IMR-90 (cell line): ENCODE data around the gene EGLN3. TPM values are rescaled to one million over a fixed set of nuclear protein-coding genes. Genes with fewer than 3 reads are reported as not detected.

Experiments used
- ATAC-seq: fragments of 200-7000 bp; cut with Tn5 transposase; 2 replicates; pipeline ENCODE4 v1.9.1; 2020; ENCODE audit warnings: low read depth, mild to moderate bottlenecking, moderate library complexity
- BruUV-seq: library from RNA; stranded (reverse); fragments of 400-500 nt; replicated peaks from 2 replicates; lab custom pipeline; 2021; lab: Mats Ljungman, UMichigan
- CTCF ChIA-PET: fragments of 300-600 bp; formaldehyde crosslinking; extraction: SDS; loops from one replicate; lab custom pipeline; 2021; ENCODE audit warnings: antibody characterized with exemption; lab: Yijun Ruan, JAX
- POLR2A ChIA-PET: fragments of 300-600 bp; sonication (Branson Sonifier 250); formaldehyde crosslinking; loops from one replicate; lab custom pipeline; 2022; ENCODE audit warnings: antibody characterized with exemption; ENCODE audit not compliant: unreplicated experiment; lab: Charles Lee
- DNase-seq: peaks from one replicate; pipeline ENCODE4 v3.0.0; 2013
- H2AFZ ChIP-seq: replicated peaks from 2 replicates; pipeline ENCODE3; 2013; ENCODE audit warnings: low read length, mild to moderate bottlenecking; ENCODE audit not compliant: poor library complexity
- H2AK5ac ChIP-seq: 2 replicates; pipeline ENCODE4 v1.6.1; 2013; ENCODE audit warnings: low read depth, low read length, inconsistent platforms
- H2AK9ac ChIP-seq: replicated peaks from 2 replicates; pipeline ENCODE3; 2013; ENCODE audit warnings: mild to moderate bottlenecking, low read depth, low read length, moderate library complexity; ENCODE audit not compliant: poor library complexity
- H2BK120ac ChIP-seq: 2 replicates; pipeline ENCODE4 v1.6.1; 2013; ENCODE audit warnings: low read depth, low read length, inconsistent platforms
- H2BK15ac ChIP-seq: 3 replicates; pipeline ENCODE4 v1.6.1; 2013; ENCODE audit warnings: low read depth, low read length, inconsistent platforms
- H2BK20ac ChIP-seq: 2 replicates; pipeline ENCODE4 v1.6.1; 2013; ENCODE audit warnings: low read depth, mild to moderate bottlenecking, inconsistent platforms, low read length, moderate library complexity
- H2BK5ac ChIP-seq: 2 replicates; pipeline ENCODE4 v1.6.1; 2013; ENCODE audit warnings: mild to moderate bottlenecking, low read depth, low read length, inconsistent platforms; ENCODE audit not compliant: poor library complexity, severe bottlenecking
- H3K14ac ChIP-seq: replicated peaks from 2 replicates; pipeline ENCODE4 v1.6.1; 2013; ENCODE audit warnings: low read depth, low read length, inconsistent platforms
- H3K18ac ChIP-seq: 2 replicates; pipeline ENCODE4 v1.6.1; 2013; ENCODE audit warnings: low read depth, low read length, control low read depth
- H3K23ac ChIP-seq: 2 replicates; pipeline ENCODE4 v1.6.1; 2013; ENCODE audit warnings: low read depth, low read length, inconsistent platforms
- H3K27ac ChIP-seq: 2 replicates; pipeline ENCODE4 v1.5.1; 2013; ENCODE audit warnings: mild to moderate bottlenecking, control low read depth, low read length; ENCODE audit not compliant: insufficient read depth
- H3K27me3 ChIP-seq: 2 replicates; pipeline ENCODE4 v1.6.1; 2013; ENCODE audit warnings: low read length; ENCODE audit not compliant: control insufficient read depth, insufficient read depth
- H3K36me3 ChIP-seq: 2 replicates; pipeline ENCODE4 v1.6.1; 2013; ENCODE audit warnings: low read length, mixed read lengths; ENCODE audit not compliant: control insufficient read depth, insufficient read depth
- H3K4ac ChIP-seq: 2 replicates; pipeline ENCODE4 v1.6.1; 2013; ENCODE audit warnings: low read depth, low read length, inconsistent platforms
- H3K4me1 ChIP-seq: 2 replicates; pipeline ENCODE4 v1.6.1; 2013; ENCODE audit warnings: low read length, mixed read lengths; ENCODE audit not compliant: control insufficient read depth, insufficient read depth
- H3K4me2 ChIP-seq: 2 replicates; pipeline ENCODE4 v1.6.1; 2013; ENCODE audit warnings: low read depth, mild to moderate bottlenecking, control low read depth, low read length, moderate library complexity
- H3K4me3 ChIP-seq: 2 replicates; pipeline ENCODE4 v1.5.1; 2013; ENCODE audit warnings: low read depth, mild to moderate bottlenecking, control low read depth, low read length, moderate library complexity; ENCODE audit not compliant: insufficient read depth
- H3K56ac ChIP-seq: 2 replicates; pipeline ENCODE4 v1.6.1; 2013; ENCODE audit warnings: low read length, inconsistent platforms; ENCODE audit not compliant: insufficient read depth; ENCODE audit errors: extremely low read depth
- H3K79me1 ChIP-seq, 2 experiments: 2 replicates each; pipeline ENCODE4 v1.6.1; 2013; ENCODE audit warnings: low read length in 2 of 2, inconsistent platforms in 1 of 2, low read depth in 1 of 2
- H3K9ac ChIP-seq: 2 replicates; pipeline ENCODE4 v1.6.1; 2013; ENCODE audit warnings: low read depth, low read length, control low read depth
- H3K9me1 ChIP-seq: 2 replicates; pipeline ENCODE4 v1.6.1; 2013; ENCODE audit warnings: low read length, inconsistent platforms; ENCODE audit not compliant: insufficient read depth
- H3K9me3 ChIP-seq: 2 replicates; pipeline ENCODE4 v1.6.1; 2013; ENCODE audit warnings: low read length; ENCODE audit not compliant: control insufficient read depth, insufficient read depth
- H4K20me1 ChIP-seq: 2 replicates; pipeline ENCODE4 v1.6.1; 2013; ENCODE audit warnings: low read length, inconsistent platforms; ENCODE audit not compliant: insufficient read depth
- H4K5ac ChIP-seq: 2 replicates; pipeline ENCODE4 v1.6.1; 2013; ENCODE audit warnings: mild to moderate bottlenecking, low read depth, low read length, control low read depth
- H4K8ac ChIP-seq, 2 experiments: 2 replicates each; pipeline ENCODE4 v1.6.1; 2013; ENCODE audit warnings: low read depth in 2 of 2, low read length in 2 of 2, control low read depth in 1 of 2, inconsistent platforms in 1 of 2
- H4K91ac ChIP-seq: 2 replicates; pipeline ENCODE4 v1.6.1; 2013; ENCODE audit warnings: low read depth, low read length, inconsistent platforms; ENCODE audit not compliant: insufficient read depth
- BHLHE40 ChIP-seq: fragments of 150-350 bp; IDR thresholded peaks from 2 replicates; pipeline ENCODE4 v1.6.1; 2016; ENCODE audit warnings: mild to moderate bottlenecking, low read depth, low read length
- WGBS, 2 experiments: methylation state at CpG; one replicate each; pipeline versions ENCODE4 v1.1.5 to v1.1.7; 2013; ENCODE audit warnings: missing lambda C conversion rate in 2 of 2; ENCODE audit not compliant: insufficient read length in 1 of 2; ENCODE audit errors: extremely low coverage in 2 of 2; 5-methylcytosine and 5-hydroxymethylcytosine counted together
- dilution Hi-C: fragments of 300-500 bp; cut with HindIII; formaldehyde crosslinking; loops from one replicate; pipeline ENCODE4 v1.14.3; 2018; ENCODE audit warnings: low sequenced_read_pairs; ENCODE audit not compliant: unreplicated experiment
- in situ Hi-C: fragments of 300-500 bp; cut with MboI; formaldehyde crosslinking; loops from 3 replicates; pipeline ENCODE4 v1.14.3; 2019; ENCODE audit warnings: low sequenced_read_pairs, inconsistent platforms, mixed read lengths
- intact Hi-C: fragments of 100-400 bp; cut with micrococcal nuclease; formaldehyde crosslinking; loops from 2 replicates; pipeline ENCODE4 v1.10.0; 2022
- polyA plus RNA-seq, 3 experiments: library from polyadenylated mRNA; depleted of rRNA; stranded (reverse); fragments of >200 nt; gene quantifications; 2 replicates each; pipeline ENCODE4 v1.2.3, GENCODE V29; 2012; ENCODE audit warnings: low replicate concordance in 1 of 3
- total RNA-seq: library from RNA; depleted of rRNA; stranded (reverse); fragments of >200 nt; gene quantifications from 2 replicates; pipeline ENCODE4 v1.2.3, GENCODE V29; 2012

The EGLN3 gene
- total and polyA plus RNA-seq, 2 of the 4 experiments (the other 2 are of a cell fraction): under 0.01 to 0.03 TPM

DNA sequence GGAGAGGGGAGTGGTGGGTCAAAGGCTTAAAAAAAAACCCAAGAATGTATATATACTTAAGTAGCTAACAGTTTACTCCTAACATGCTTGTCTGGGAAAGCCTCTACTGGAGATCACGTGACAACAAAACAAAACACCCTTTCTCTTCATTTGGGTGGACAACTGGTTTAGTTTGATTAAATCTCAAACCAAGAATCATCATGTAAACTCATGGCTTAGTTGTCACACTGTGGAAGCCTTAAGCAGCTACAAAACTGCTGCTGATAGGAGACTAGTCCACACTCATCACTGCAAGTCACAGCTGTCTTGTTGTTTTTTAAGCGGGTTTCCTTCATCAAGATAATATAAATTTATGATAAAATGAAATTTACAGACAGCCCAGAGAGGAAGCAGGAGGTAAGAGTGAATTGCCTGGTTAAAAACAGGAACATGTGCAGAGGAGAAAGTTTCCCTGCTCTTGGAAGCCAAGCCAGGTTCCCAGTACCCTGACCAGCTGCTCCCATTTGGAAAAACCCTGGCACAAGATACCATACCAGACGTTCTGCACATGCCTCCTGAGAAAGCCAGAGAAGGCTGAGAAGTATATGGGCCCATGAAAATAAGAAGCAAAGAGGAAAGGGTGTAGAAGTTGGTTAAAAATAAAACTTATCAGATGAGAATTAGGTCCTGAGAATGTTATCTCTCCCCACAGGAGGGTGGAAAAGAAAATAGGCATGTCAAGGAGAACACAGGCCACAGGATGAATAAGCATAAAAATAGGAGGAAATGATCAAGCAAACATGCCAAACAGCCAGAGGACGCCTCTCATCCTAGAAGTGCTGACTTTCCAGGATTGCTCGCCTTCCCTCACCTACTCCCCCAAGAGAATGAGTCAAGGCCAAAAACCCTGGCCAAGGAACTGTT, 34.0 kb downstream of the EGLN3 start:
- Histone ChIP-seq H3K14ac (no peak overlapping the region), H2BK5ac (no peak overlapping the region), H3K4me2 (no peak overlapping the region), H3K27me3 (no peaks in the 10 kb centered on the region), H4K5ac (no peak overlapping the region), H3K23ac (no peak overlapping the region), H3K18ac (no peak overlapping the region), H4K8ac (no peak overlapping the region), H3K4me1 (no peaks in the 10 kb centered on the region), H3K36me3 (no peaks in the 10 kb centered on the region), H3K9me1 (no peaks in the 10 kb centered on the region), H4K91ac (no peak overlapping the region), H2AK5ac (no peak overlapping the region), H3K79me1 (no peaks in the 10 kb centered on the region), H3K27ac (no peak overlapping the region), H3K56ac (no peak overlapping the region), H3K9me3 (no peaks in the 10 kb centered on the region), H3K9ac (no peak overlapping the region), H2BK20ac (no peak overlapping the region), H2BK15ac (no peak overlapping the region), H3K4ac (no peak overlapping the region), H2AK9ac (no peak overlapping the region), H2BK120ac (no peak overlapping the region), H3K4me3 (no peak overlapping the region), H2AFZ (no peak overlapping the region), H4K20me1 (no peaks in the 10 kb centered on the region)
- dilution Hi-C loops (no loop called here), in situ Hi-C loops (no loop called here), intact Hi-C loops (no loop called here)
- DNase-seq (no peak), ATAC-seq (no peak)
- ChIA-PET POLR2A (no interaction called here), CTCF (no interaction called here)
- TF ChIP-seq BHLHE40: no peak
- no CpG with 5 or more reads among the region's 5 CpGs for WGBS, 2 experiments
- BruUV-seq: no TSS peak
